GM12878 (cell line): ENCODE data around the gene CACNA1S.

Experiments
- EP300 ChIP-seq, 2 experiments: fragments of 150-350 bp in 1 of 2; IDR thresholded peaks; 2 replicates each; pipeline ENCODE4 v1.6.1; 2011 to 2012; ENCODE audit warnings: low read depth in 2 of 2, low read length in 2 of 2, borderline replicate concordance in 1 of 2, improper control_type of control experiment in 1 of 2, inconsistent platforms in 1 of 2; ENCODE audit not compliant: control insufficient read depth in 1 of 2
- IRF4 ChIP-seq: IDR thresholded peaks from 2 replicates; pipeline ENCODE4 v1.6.1; 2011; ENCODE audit warnings: low read depth, low read length
- MXI1 ChIP-seq: fragments of 150-350 bp; IDR thresholded peaks from 2 replicates; pipeline ENCODE4 v1.6.1; 2011; ENCODE audit warnings: low read depth, mild to moderate bottlenecking, inconsistent platforms, low read length, improper control_type of control experiment
- NR2C1 ChIP-seq: fragments of 450-650 bp; IDR thresholded peaks from 2 replicates; pipeline ENCODE4 v1.6.1; 2017; ENCODE audit warnings: antibody characterized with exemption, mild to moderate bottlenecking, moderate library complexity
- NR2C2 ChIP-seq: IDR thresholded peaks from 2 replicates; pipeline ENCODE4 v1.6.1; 2011; ENCODE audit warnings: borderline replicate concordance, low read depth; ENCODE audit not compliant: control insufficient read depth, insufficient read length
- POLR2AphosphoS5 ChIP-seq: IDR thresholded peaks from 2 replicates; pipeline ENCODE4 v1.6.1; 2011; ENCODE audit warnings: mild to moderate bottlenecking, low read length, inconsistent platforms
- SP1 ChIP-seq: IDR thresholded peaks from one replicate; pipeline ENCODE4 v1.6.1; 2011; ENCODE audit warnings: low read depth, low read length
- SPI1 ChIP-seq: IDR thresholded peaks from 2 replicates; pipeline ENCODE4 v1.6.1; 2011; ENCODE audit warnings: low read depth, mild to moderate bottlenecking, low read length, moderate library complexity, borderline replicate concordance; ENCODE audit not compliant: insufficient read depth
- TF ChIP-seq, protein P1 (sequence below): fragments of 450-650 bp; IDR thresholded peaks from 2 replicates; pipeline ENCODE4 v1.6.1; 2018; ENCODE audit warnings: borderline replicate concordance, mild to moderate bottlenecking; ENCODE audit not compliant: partially characterized antibody
- TF ChIP-seq, protein P2 (sequence below): IDR thresholded peaks from 2 replicates; pipeline ENCODE4 v1.6.1; 2012; ENCODE audit warnings: low read depth, low read length, improper control_type of control experiment
- TF ChIP-seq, protein P3 (sequence below), 3 experiments: IDR thresholded peaks in 2 of 3; conservative IDR thresholded peaks in 1 of 3; 2 replicates each; pipeline ENCODE4 v1.5.1; 2011; ENCODE audit warnings: low read depth in 3 of 3, low read length in 3 of 3, mild to moderate bottlenecking in 3 of 3, control low read depth in 2 of 3, moderate library complexity in 2 of 3, inconsistent platforms in 1 of 3, mixed read lengths in 1 of 3; ENCODE audit not compliant: control insufficient read depth in 2 of 3, insufficient read depth in 1 of 3; ENCODE audit errors: extremely low read depth in 1 of 3

DNA sequence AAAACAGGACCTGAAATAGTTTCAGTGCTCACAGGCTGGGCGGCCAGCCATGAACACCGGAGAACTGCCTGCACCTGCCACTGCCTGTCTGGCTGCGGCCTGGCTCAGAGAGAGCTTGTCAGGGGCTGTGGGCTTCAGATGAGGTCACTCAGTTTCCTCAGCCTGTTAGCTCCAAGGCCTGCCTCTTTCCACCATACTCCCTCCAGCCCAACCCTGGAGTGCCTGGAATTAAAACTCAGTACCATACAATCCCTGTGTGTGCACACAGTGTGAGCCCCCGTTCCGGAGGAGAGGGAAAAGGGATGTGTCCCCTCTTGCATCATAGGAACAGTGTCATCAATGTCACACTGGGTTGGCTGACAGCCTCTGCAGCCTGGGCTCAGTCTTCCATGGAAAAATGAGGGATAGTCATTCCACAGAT lies 16.2 kb downstream of the CACNA1S start:
- TF ChIP-seq EP300 (IDR thresholded peaks at IDR 0.05; ENCODE audit: borderline replicate concordance in 1 of 2, control insufficient read depth in 1 of 2, low read depth in 2 of 2, low read length in 2 of 2) (no peak), IRF4 (no peak), SP1 (no peak), NR2C2 (no peak), POLR2AphosphoS5 (no peak), NR2C1 (no peak), SPI1 (no peak), MXI1 (no peak)
- TF ChIP-seq, protein P1, sequence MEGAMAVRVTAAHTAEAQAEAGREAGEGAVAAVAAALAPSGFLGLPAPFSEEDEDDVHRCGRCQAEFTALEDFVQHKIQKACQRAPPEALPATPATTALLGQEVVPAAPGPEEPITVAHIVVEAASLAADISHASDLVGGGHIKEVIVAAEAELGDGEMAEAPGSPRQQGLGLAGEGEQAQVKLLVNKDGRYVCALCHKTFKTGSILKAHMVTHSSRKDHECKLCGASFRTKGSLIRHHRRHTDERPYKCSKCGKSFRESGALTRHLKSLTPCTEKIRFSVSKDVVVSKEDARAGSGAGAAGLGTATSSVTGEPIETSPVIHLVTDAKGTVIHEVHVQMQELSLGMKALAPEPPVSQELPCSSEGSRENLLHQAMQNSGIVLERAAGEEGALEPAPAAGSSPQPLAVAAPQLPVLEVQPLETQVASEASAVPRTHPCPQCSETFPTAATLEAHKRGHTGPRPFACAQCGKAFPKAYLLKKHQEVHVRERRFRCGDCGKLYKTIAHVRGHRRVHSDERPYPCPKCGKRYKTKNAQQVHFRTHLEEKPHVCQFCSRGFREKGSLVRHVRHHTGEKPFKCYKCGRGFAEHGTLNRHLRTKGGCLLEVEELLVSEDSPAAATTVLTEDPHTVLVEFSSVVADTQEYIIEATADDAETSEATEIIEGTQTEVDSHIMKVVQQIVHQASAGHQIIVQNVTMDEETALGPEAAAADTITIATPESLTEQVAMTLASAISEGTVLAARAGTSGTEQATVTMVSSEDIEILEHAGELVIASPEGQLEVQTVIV = no peak
- TF ChIP-seq, protein P2, sequence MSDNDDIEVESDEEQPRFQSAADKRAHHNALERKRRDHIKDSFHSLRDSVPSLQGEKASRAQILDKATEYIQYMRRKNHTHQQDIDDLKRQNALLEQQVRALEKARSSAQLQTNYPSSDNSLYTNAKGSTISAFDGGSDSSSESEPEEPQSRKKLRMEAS = no peak
- TF ChIP-seq, protein P3, sequence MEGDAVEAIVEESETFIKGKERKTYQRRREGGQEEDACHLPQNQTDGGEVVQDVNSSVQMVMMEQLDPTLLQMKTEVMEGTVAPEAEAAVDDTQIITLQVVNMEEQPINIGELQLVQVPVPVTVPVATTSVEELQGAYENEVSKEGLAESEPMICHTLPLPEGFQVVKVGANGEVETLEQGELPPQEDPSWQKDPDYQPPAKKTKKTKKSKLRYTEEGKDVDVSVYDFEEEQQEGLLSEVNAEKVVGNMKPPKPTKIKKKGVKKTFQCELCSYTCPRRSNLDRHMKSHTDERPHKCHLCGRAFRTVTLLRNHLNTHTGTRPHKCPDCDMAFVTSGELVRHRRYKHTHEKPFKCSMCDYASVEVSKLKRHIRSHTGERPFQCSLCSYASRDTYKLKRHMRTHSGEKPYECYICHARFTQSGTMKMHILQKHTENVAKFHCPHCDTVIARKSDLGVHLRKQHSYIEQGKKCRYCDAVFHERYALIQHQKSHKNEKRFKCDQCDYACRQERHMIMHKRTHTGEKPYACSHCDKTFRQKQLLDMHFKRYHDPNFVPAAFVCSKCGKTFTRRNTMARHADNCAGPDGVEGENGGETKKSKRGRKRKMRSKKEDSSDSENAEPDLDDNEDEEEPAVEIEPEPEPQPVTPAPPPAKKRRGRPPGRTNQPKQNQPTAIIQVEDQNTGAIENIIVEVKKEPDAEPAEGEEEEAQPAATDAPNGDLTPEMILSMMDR (IDR thresholded peaks at IDR 0.05 in 2 of 3, conservative IDR thresholded peaks at IDR 0.05 in 1 of 3; ENCODE audit: control insufficient read depth in 2 of 3, extremely low read depth in 1 of 3, insufficient read depth in 1 of 3, low read depth in 3 of 3, low read length in 3 of 3) = no peak
